ENCODE measurements around the gene MBD2. TPM values are rescaled to one million over a fixed set of nuclear protein-coding genes. Genes with fewer than 3 reads are reported as not detected.

Gene MBD2
- total RNA-seq, 1 experiment from 2014 or later: 79.1 TPM

- Histone ChIP-seq H3K9me2 (ENCODE audit: insufficient read depth) (no peaks in the 10 kb centered on the region), H3K36me3 (ENCODE audit: control insufficient read depth in 1 of 2, insufficient read depth in 2 of 2, low read length in 2 of 2) (no peaks in the 10 kb centered on the region), H2AFZ (ENCODE audit: low read depth, low read length, poor library complexity, severe bottlenecking) (no peak overlapping the region), H3K9ac (ENCODE audit: low read length) (no peak overlapping the region), H3K4me3 (replicated peaks in 1 of 2; ENCODE audit: low read depth in 1 of 2, low read length in 2 of 2) (no peak overlapping the region), H3K27me3 (ENCODE audit: insufficient read depth, low read length) (no peaks in the 10 kb centered on the region), H3K4me2 (ENCODE audit: low read length) (no peak overlapping the region), H3K9me3 (ENCODE audit: control insufficient read depth in 1 of 2, insufficient read depth in 1 of 2, low read depth in 1 of 2, low read length in 2 of 2) (no peaks in the 10 kb centered on the region), H3K79me2 (ENCODE audit: insufficient read depth, low read length) (no peaks in the 10 kb centered on the region), H3K27ac (ENCODE audit: low read depth, low read length) (no peak overlapping the region), H3K4me1 (ENCODE audit: control insufficient read depth in 1 of 2, insufficient read depth in 2 of 2, low read length in 2 of 2) (no peaks in the 10 kb centered on the region), H4K20me1 (ENCODE audit: insufficient read depth) (no peaks in the 10 kb centered on the region)
- ATAC-seq (no peak), DNase-seq (ENCODE audit: low read depth, low spot score) (no peak)
- RAD21 ChIA-PET (ENCODE audit: low non-redundant PET in 1 of 2, low total read pairs in 2 of 2, uncharacterized antibody in 2 of 2, unreplicated experiment in 2 of 2): no interaction called here
- no TSS peak for BruUV-seq (replicated peaks)
- intact Hi-C loops (cut with micrococcal nuclease): no loop called here
- no peak for TF ChIP-seq POLR2AphosphoS5 (IDR thresholded peaks at IDR 0.05; ENCODE audit: low read depth, low read length)
- TF ChIP-seq REST (IDR thresholded peaks at IDR 0.05; ENCODE audit: low read depth): no peak
- no peak for TF ChIP-seq SRF (IDR thresholded peaks at IDR 0.05; ENCODE audit: low read depth)
- TF ChIP-seq ELF1 (IDR thresholded peaks at IDR 0.05; ENCODE audit: borderline replicate concordance, low read depth): no peak
- TF ChIP-seq CBX3 (IDR thresholded peaks at IDR 0.05; ENCODE audit: low read depth): no peak
- no peak for TF ChIP-seq CEBPB (IDR thresholded peaks at IDR 0.05; ENCODE audit: low read depth)
- no peak for TF ChIP-seq ATF3 (IDR thresholded peaks at IDR 0.05)
- no peak for TF ChIP-seq EZH2phosphoT487 (IDR thresholded peaks at IDR 0.05; ENCODE audit: borderline replicate concordance)
- no peak for TF ChIP-seq FOSL1 (IDR thresholded peaks at IDR 0.05; ENCODE audit: low read depth)
- TF ChIP-seq SIN3A (IDR thresholded peaks at IDR 0.05; ENCODE audit: low read depth): no peak
- TF ChIP-seq CTCF (IDR thresholded peaks at IDR 0.05 in 2 of 3, conservative IDR thresholded peaks at IDR 0.05 in 1 of 3; ENCODE audit: borderline replicate concordance in 1 of 3, insufficient read depth in 1 of 3, low read depth in 2 of 3, low read length in 2 of 3): no peak
- TF ChIP-seq ZNF274 (IDR thresholded peaks at IDR 0.05; ENCODE audit: low read depth, low read length): no peak
- TF ChIP-seq MAX (IDR thresholded peaks at IDR 0.05): no peak
- TF ChIP-seq ZBTB33 (IDR thresholded peaks at IDR 0.05; ENCODE audit: extremely low read depth, insufficient replicate concordance, low read length): no peak
- TF ChIP-seq EZH2 (IDR thresholded peaks at IDR 0.05): no peak
- POLR2A ChIA-PET: no interaction called here
- CTCF ChIA-PET: interaction anchor here (3.5 kb wide), 1 partner anchor 11 kb away, joined by 24 read pairs; no protein-coding TSS in a partner anchor
These were observed 93.8 kb downstream of the MBD2 start for GRCh38 chr18:54130631-54131030.

All from HCT116 (cell line).